GM18858 (cell line): ENCODE results near the gene TOR4A.

Experiments used
- ATAC-seq: cut with Tn5 transposase; IDR thresholded peaks from one replicate; pipeline ENCODE4 v1.9.1; 2021; ENCODE audit not compliant: unreplicated experiment

TOR4A gene

GRCh38 chr9:137304383-137305059, 27.0 kb downstream of the TOR4A start:
- ATAC-seq = no peak

GRCh38 chr9:137305060-137305797, 27.7 kb downstream of the TOR4A start:
- ATAC-seq = no peak

GRCh38 chr9:137305798-137306065, 28.2 kb downstream of the TOR4A start:
- ATAC-seq = no peak

- ATAC-seq = no peak
These were observed 28.7 kb downstream of the TOR4A start for GRCh38 chr9:137306066-137306849.

- ATAC-seq = no peak
These were observed 29.3 kb downstream of the TOR4A start for GRCh38 chr9:137306850-137307254.

GRCh38 chr9:137307255-137308056, 29.9 kb downstream of the TOR4A start:
- ATAC-seq = no peak

GRCh38 chr9:137308057-137308619, 30.6 kb downstream of the TOR4A start:
- ATAC-seq = no peak

GRCh38 chr9:137309368-137310188, 32.1 kb downstream of the TOR4A start:
- ATAC-seq = no peak

- no peak for ATAC-seq
These were observed 32.9 kb downstream of the TOR4A start for GRCh38 chr9:137310189-137311052.

- ATAC-seq = no peak
These were observed 33.9 kb downstream of the TOR4A start for GRCh38 chr9:137311171-137311985.

- no peak for ATAC-seq
These were observed 34.7 kb downstream of the TOR4A start for GRCh38 chr9:137311986-137312851.

- no peak for ATAC-seq
These were observed 35.4 kb downstream of the TOR4A start for GRCh38 chr9:137312852-137313325.

- no peak for ATAC-seq
These were observed 35.9 kb downstream of the TOR4A start for GRCh38 chr9:137313326-137313936.

- ATAC-seq = no peak
These were observed 36.5 kb downstream of the TOR4A start for GRCh38 chr9:137313956-137314560.

GRCh38 chr9:137314561-137315560, 37.3 kb downstream of the TOR4A start:
- no peak for ATAC-seq
